K562 (cell line): ENCODE data around the gene SORT1. TPM values are rescaled to one million over a fixed set of nuclear protein-coding genes. Genes with fewer than 3 reads are reported as not detected.

ENCODE experiments used
- ARID1B ChIP-seq: fragments of 450-650 bp; IDR thresholded peaks from 2 replicates; pipeline ENCODE4 v1.6.1; 2016; ENCODE audit warnings: antibody characterized with exemption, mild to moderate bottlenecking, inconsistent platforms
- CXXC5 ChIP-seq: fragments of 250-450 bp; sonication (Bioruptor Pico); IDR thresholded peaks from 2 replicates; pipeline ENCODE4 v1.8.0; 2022; ENCODE audit warnings: inconsistent platforms, mild to moderate bottlenecking, moderate library complexity
- HINFP ChIP-seq: fragments of 450-650 bp; conservative IDR thresholded peaks from 2 replicates; pipeline ENCODE4 v1.6.1; 2016; ENCODE audit warnings: missing genetic modification characterization, low read depth, mild to moderate bottlenecking, control low read depth, missing compliant biosample characterization
- ID3 ChIP-seq, 2 experiments: fragments of 250-450 bp in 1 of 2; fragments of 450-650 bp in 1 of 2; sonication (Bioruptor Pico) in 1 of 2; IDR thresholded peaks; 2 replicates each; pipeline versions ENCODE4 v1.6.1 to v1.8.0; 2016 to 2021; ENCODE audit warnings: mild to moderate bottlenecking in 2 of 2, moderate library complexity in 2 of 2, missing compliant biosample characterization in 1 of 2, missing genetic modification characterization in 1 of 2
- JUND ChIP-seq, 2 experiments: IDR thresholded peaks; 2 replicates in 1 of 2; 3 replicates in 1 of 2; pipeline ENCODE4 v1.6.1; 2011; ENCODE audit warnings: borderline replicate concordance in 2 of 2, low read depth in 2 of 2, low read length in 2 of 2, improper control_type of control experiment in 1 of 2, missing biosample characterization in 1 of 2, missing genetic modification characterization in 1 of 2, missing genetic modification reagents in 1 of 2
- MEF2D ChIP-seq: conservative IDR thresholded peaks from 2 replicates; pipeline ENCODE4 v1.6.1; 2016; ENCODE audit warnings: low read depth, missing genetic modification characterization, missing compliant biosample characterization
- MYBL2 ChIP-seq, 2 experiments: fragments of 450-650 bp in 1 of 2; sonication (generic) in 1 of 2; formaldehyde crosslinking in 1 of 2; IDR thresholded peaks; 2 replicates each; pipeline versions ENCODE4 v1.6.1 to v1.8.1; 2017 to 2022; ENCODE audit warnings: borderline replicate concordance in 1 of 2, inconsistent platforms in 1 of 2, low read depth in 1 of 2, mild to moderate bottlenecking in 1 of 2, missing genetic modification reagents in 1 of 2, moderate library complexity in 1 of 2
- NFIX ChIP-seq: fragments of 250-450 bp; sonication (Bioruptor Pico); IDR thresholded peaks from 2 replicates; pipeline ENCODE4 v1.4.0; 2020; ENCODE audit warnings: low read depth, mild to moderate bottlenecking, moderate library complexity
- SMAD4 ChIP-seq: fragments of 250-450 bp; sonication (Bioruptor Pico); conservative IDR thresholded peaks from 2 replicates; pipeline ENCODE4 v1.8.0; 2021; ENCODE audit warnings: inconsistent platforms, mild to moderate bottlenecking, moderate library complexity
- SOX6 ChIP-seq: fragments of 450-650 bp; IDR thresholded peaks from 2 replicates; pipeline ENCODE4 v1.6.1; 2014; ENCODE audit warnings: mild to moderate bottlenecking
- ZBTB7A ChIP-seq: IDR thresholded peaks from 2 replicates; pipeline ENCODE4 v1.6.1; 2011; ENCODE audit warnings: low read depth, mild to moderate bottlenecking, low read length, moderate library complexity, borderline replicate concordance; ENCODE audit not compliant: control insufficient read depth
- ZEB2 ChIP-seq: fragments of 450-650 bp; IDR thresholded peaks from 2 replicates; pipeline ENCODE4 v1.6.1; 2016
- ZNF24 ChIP-seq: fragments of 450-650 bp; IDR thresholded peaks from 2 replicates; pipeline ENCODE4 v1.6.1; 2016
- ZNF592 ChIP-seq: fragments of 450-650 bp; IDR thresholded peaks from 2 replicates; pipeline ENCODE4 v1.6.1; 2017; ENCODE audit warnings: antibody characterized with exemption, mild to moderate bottlenecking
- ZNF699 ChIP-seq: fragments of 250-450 bp; sonication (Bioruptor Pico); IDR thresholded peaks from 2 replicates; pipeline ENCODE4 v1.8.0; 2021; ENCODE audit warnings: mild to moderate bottlenecking, moderate library complexity; ENCODE audit not compliant: insufficient replicate concordance
- ZNF740 ChIP-seq, 3 experiments: fragments of 200-800 bp in 1 of 3; sonication (Bioruptor generic) in 1 of 3; sonication (generic) in 1 of 3; formaldehyde crosslinking in 1 of 3; IDR thresholded peaks; 2 replicates each; pipeline versions ENCODE4 v1.6.1 to v1.8.0; 2016 to 2022; ENCODE audit warnings: mild to moderate bottlenecking in 2 of 3, missing compliant biosample characterization in 2 of 3, missing genetic modification characterization in 2 of 3, missing genetic modification reagents in 1 of 3
- ZZZ3 ChIP-seq: fragments of 450-650 bp; IDR thresholded peaks from 2 replicates; pipeline ENCODE4 v1.6.1; 2016; ENCODE audit warnings: antibody characterized with exemption, mild to moderate bottlenecking, moderate library complexity
- polyA plus RNA-seq, 8 experiments: library from polyadenylated mRNA; depleted of rRNA in 4 of 8; stranded (reverse) in 5 of 8; unstranded in 3 of 8; fragments of >200 nt; fragmentation: Nextera tagmentation in 2 of 8; fragmentation: Illumina TruSeq in 1 of 8; extraction: Ambion mirVana in 2 of 8; extraction: Trizol in 1 of 8; gene quantifications; 2 replicates each; pipeline versions ENCODE4 v1.2.1 to v1.2.3, GENCODE V29; 2011 to 2014; ENCODE audit warnings: inconsistent platforms in 1 of 8, missing spikeins in 1 of 8
- total RNA-seq, 7 experiments: library from RNA; depleted of rRNA in 6 of 7; stranded (reverse); fragments of >200 nt in 6 of 7; fragmentation: Illumina TruSeq in 2 of 7; extraction: Trizol in 2 of 7; gene quantifications; 2 replicates each; pipeline versions ENCODE4 v1.2.1 to v1.2.3, GENCODE V29; 2011 to 2021; ENCODE audit warnings: low replicate concordance in 1 of 7

SORT1 gene
- total and polyA plus RNA-seq, 9 of the 15 experiments (the other 6 are each of a cell fraction or from before 2014, with no cell fraction given) = 27.4 to 112 (median 65.0) TPM

GRCh38 chr1:109274533-109275476, 122.9 kb downstream of the SORT1 start (continued):
- TF ChIP-seq ZBTB7A (peak; percentile 46; the same call in 1 of the 2 replicates), ZNF740 (CRISPR knock-in tag; IDR thresholded peaks at IDR 0.05) (peak; percentile 38; the same call in 1 of the 2 replicates), ZNF740 (tag; IDR thresholded peaks at IDR 0.05) (no peak; a peak in 1 of 4 replicates), NFIX (CRISPR knock-in tag) (no peak), SMAD4 (CRISPR knock-in tag) (peak; percentile 81), MEF2D (tag) (peak; percentile 75; the same call in 1 of the 2 replicates), ZNF699 (CRISPR knock-in tag) (no peak), ZEB2 (peak; percentile 28; the same call in 1 of the 2 replicates), ZNF24 (no peak), CXXC5 (CRISPR knock-in tag) (peak; percentile 46; the same call in 1 of the 2 replicates), ID3 (CRISPR knock-in tag; IDR thresholded peaks at IDR 0.05) (no peak), ID3 (tag; IDR thresholded peaks at IDR 0.05) (peak; percentile 39), MYBL2 (IDR thresholded peaks at IDR 0.05; ENCODE audit: low read depth) (no peak), MYBL2 (CRISPR knock-in tag; IDR thresholded peaks at IDR 0.05; ENCODE audit: borderline replicate concordance) (no peak), ZZZ3 (no peak), ARID1B (peak; percentile 60), HINFP (tag) (no peak), SOX6 (peak; percentile 68; the same call in 1 of the 2 replicates), JUND (IDR thresholded peaks at IDR 0.05; ENCODE audit: borderline replicate concordance, low read depth, low read length) (0 out of 2 replicates have a peak, but pooled peaks have one; percentile 16), JUND (tag; IDR thresholded peaks at IDR 0.05; ENCODE audit: borderline replicate concordance, low read depth, low read length) (no peak; the same call in 2 of the 3 replicates), ZNF592 (peak; percentile 77)
